Adrenal gland (tissue), 12 donors: Measurements from ENCODE around the gene USE1. TPM values are rescaled to one million over a fixed set of nuclear protein-coding genes. Genes with fewer than 3 reads are reported as not detected.

Experiments used
- DNase-seq, 7 donors: peaks; one replicate each; pipeline ENCODE4 v3.0.0-alpha.2; 2019 to 2020
- H3K27ac ChIP-seq, 5 donors: fragments of 200-600 bp; sonication (generic) in 4 of 5; 1 replicate in 3 of 5; 2 replicates in 2 of 5; pipeline versions ENCODE4 v1.5.1 to v1.8.0; 2016 to 2020; ENCODE audit warnings: mild to moderate bottlenecking in 1 of 5
- H3K27me3 ChIP-seq: fragments of 200-600 bp; 2 replicates; pipeline ENCODE4 v1.8.0; 2021
- H3K36me3 ChIP-seq, 2 donors: fragments of 200-600 bp; replicated peaks in 1 of 2; 1 replicate in 1 of 2; 2 replicates in 1 of 2; pipeline versions ENCODE4 v1.5.1 to v1.8.0; 2018 to 2022
- H3K4me1 ChIP-seq, 2 donors: fragments of 200-600 bp; replicated peaks in 1 of 2; 1 replicate in 1 of 2; 2 replicates in 1 of 2; pipeline versions ENCODE4 v1.5.1 to v1.8.0; 2018 to 2021
- H3K4me3 ChIP-seq, 4 donors: fragments of 200-600 bp; sonication (generic) in 3 of 4; one replicate each; pipeline ENCODE4 v1.5.1; 2016 to 2018
- H3K9me3 ChIP-seq, 3 donors: fragments of 200-600 bp; sonication (generic) in 1 of 3; replicated peaks in 1 of 3; 1 replicate in 2 of 3; 2 replicates in 1 of 3; pipeline versions ENCODE4 v1.5.1 to v1.8.0; 2016 to 2021
- CTCF ChIP-seq, 6 experiments: fragments of 450-650 bp in 4 of 6; fragments of 200-600 bp in 2 of 6; sonication (generic) in 1 of 6; IDR thresholded peaks; 1 replicate in 5 of 6; 2 replicates in 1 of 6; pipeline versions ENCODE4 v1.5.1 to v1.8.0; 2016 to 2021; ENCODE audit warnings: antibody characterized with exemption in 6 of 6, mild to moderate bottlenecking in 2 of 6, moderate library complexity in 1 of 6
- POLR2A ChIP-seq, 2 donors: fragments of 450-650 bp; IDR thresholded peaks; one replicate each; pipeline ENCODE4 v1.6.1; 2017; ENCODE audit warnings: antibody characterized with exemption in 2 of 2, mild to moderate bottlenecking in 2 of 2, moderate library complexity in 1 of 2
- WGBS, 4 donors: extraction: QIAGEN DNeasy Blood & Tissue Kit in 2 of 4; methylation state at CpG; one replicate each; pipeline versions ENCODE4 v1.1.5 to v1.1.7; 2013 to 2017; 5-methylcytosine and 5-hydroxymethylcytosine counted together
- intact Hi-C, 2 donors: fragments of 100-400 bp; cut with DNase I; formaldehyde crosslinking; loops; one replicate each; pipeline versions ENCODE4 v1.14.1 to v1.15.0; 2022 to 2023
- polyA plus RNA-seq, 3 donors: library from polyadenylated mRNA; stranded (reverse); fragments of 200-250 nt in 2 of 3; fragments of 350-450 nt in 1 of 3; fragmentation: Illumina TruSeq in 1 of 3; extraction: RNeasy Lipid Tissue Mini Kit (QIAGEN cat#74804) in 1 of 3; gene quantifications; one replicate each; pipeline ENCODE4 v1.2.3, GENCODE V29; 2013 to 2014
- total RNA-seq, 9 donors: library from RNA; depleted of rRNA in 4 of 9; stranded (reverse); fragments of >200 nt in 4 of 9; fragments of 120-200 nt in 1 of 9; fragmentation: NEBNext Ultra II Directional in 1 of 9; extraction: Animal tissue kit (Norgen Biotek cat#: 25700) in 1 of 9; gene quantifications; one replicate each; pipeline versions ENCODE4 v1.1.0 to v1.2.4, GENCODE V29; 2013 to 2023
- donor health status: healthy with polysubstance abuse.
- donor health status: Bipolar disorder and iron deficiency.
- donor health status: DM: yes; HTN: yes; CAD: no.
- donor health status: DM: no; HTN: no; CAD: no.
- donor health status: DM: no; HTN: no; CAD: no.
- donor health status: DM: yes; HTN: yes; CAD: no.

USE1 gene
- total and polyA plus RNA-seq, 12 donors, result 23.7 to 87.8 (median 44.7) TPM

GRCh38 chr19:17266589-17266974 lies 51.4 kb downstream of the USE1 start:
- intact Hi-C loops, result no loop called here
- H3K4me3 ChIP-seq, result no peak overlapping the region
- no peaks in the 10 kb centered on the region for H3K9me3 ChIP-seq
- WGBS, 4 donors, result 68 to 73% (median 71%) methylated on average over 12 of the region's 12 CpGs
- H3K4me1 ChIP-seq, result peaks cover 8 to 10% of the 10 kb centered on the region in 2 donors
- DNase-seq, result peak in 1 of 7 donors; percentile 13
- peaks cover 0 to 26% of the 10 kb centered on the region in 2 donors for H3K36me3 ChIP-seq
- H3K27me3 ChIP-seq, result no peaks in the 10 kb centered on the region
- TF ChIP-seq POLR2A (IDR thresholded peaks at IDR 0.05), result no peak
- no peak for TF ChIP-seq CTCF (IDR thresholded peaks at IDR 0.05)
- peak overlapping the region in 1 of 5 donors; percentile 38 for H3K27ac ChIP-seq

GRCh38 chr19:17266975-17267788 lies 52.0 kb downstream of the USE1 start, which contains the start of gene BABAM1:
TSS of gene BABAM1 (plus strand) at chr19:17267443. CDS start at chr19:17268807, 1,364 bp downstream.
- 0% methylated on average over 15 to 27 of the region's 27 CpGs for WGBS, 4 donors
- H3K4me3 ChIP-seq, result peak within 1 kb of the TSS; percentile 32 to 83 (median 54)
- no peaks in the 10 kb centered on the region for H3K27me3 ChIP-seq
- intact Hi-C loops, result no loop called here
- H3K27ac ChIP-seq, result peak within 1 kb of the TSS; percentile 20 to 61 (median 46)
- peaks cover 0 to 30% of the 10 kb centered on the region in 2 donors for H3K36me3 ChIP-seq
- DNase-seq, result peak; percentile 96 to 99 (median 99)
- no peaks in the 10 kb centered on the region for H3K9me3 ChIP-seq
- peaks cover 8 to 10% of the 10 kb centered on the region in 2 donors for H3K4me1 ChIP-seq
- TF ChIP-seq CTCF (IDR thresholded peaks at IDR 0.05) (no peak), POLR2A (IDR thresholded peaks at IDR 0.05) (peak in 1 of 2 donors; percentile 35)

- H3K4me1 ChIP-seq, result peaks cover 8 to 10% of the 10 kb centered on the region in 2 donors
- TF ChIP-seq POLR2A (IDR thresholded peaks at IDR 0.05) (no peak), CTCF (IDR thresholded peaks at IDR 0.05) (no peak)
- H3K27ac ChIP-seq, result no peak overlapping the region
- no peak overlapping the region for H3K4me3 ChIP-seq
- H3K27me3 ChIP-seq, result no peaks in the 10 kb centered on the region
- no peaks in the 10 kb centered on the region for H3K9me3 ChIP-seq
- intact Hi-C loops, result no loop called here
- WGBS, 4 donors, result 83 to 92% (median 90%) methylated on average over 1 to 13 of the region's 13 CpGs
- peaks cover 0 to 41% of the 10 kb centered on the region in 2 donors for H3K36me3 ChIP-seq
- DNase-seq, result no peak
Observed at GRCh38 chr19:17268754-17269153, 53.6 kb downstream of the USE1 start.

Other genes with a start within 250 kb of the USE1 start
- gene CPAMD8, start 188.5 kb upstream of the USE1 start, total RNA-seq, result 10 to 100 TPM in 3 of 9 donors, 1 to 10 TPM in 6; 5.2 to 19.1 (median 8.7) TPM
- 10 to 100 TPM in 2 of 3 donors, 1 to 10 TPM in 1; 3.1 to 33.7 (median 18.6) TPM for gene CPAMD8, start 188.5 kb upstream of the USE1 start, polyA plus RNA-seq
- 10 to 100 TPM in 3 of 9 donors, 1 to 10 TPM in 6; 3.9 to 10.9 (median 8.7) TPM for gene HAUS8, start 139.9 kb upstream of the USE1 start, total RNA-seq
- 10 to 100 TPM in 2 of 3 donors, 1 to 10 TPM in 1; 7.5 to 17.9 (median 17.5) TPM for gene HAUS8, start 139.9 kb upstream of the USE1 start, polyA plus RNA-seq
- 100 to 1,000 TPM in 1 of 9 donors, 10 to 100 TPM in 8; 23.6 to 183 (median 85.3) TPM for gene MYO9B, start 139.6 kb upstream of the USE1 start, total RNA-seq
- 100 to 1,000 TPM in 1 of 3 donors, 10 to 100 TPM in 2; 29.9 to 236 (median 99.6) TPM for gene MYO9B, start 139.6 kb upstream of the USE1 start, polyA plus RNA-seq
- gene OCEL1, start 10.9 kb downstream of the USE1 start, total RNA-seq, result 10 to 100 TPM in 8 of 9 donors, 1 to 10 TPM in 1; 6.1 to 49.1 (median 33.6) TPM
- gene OCEL1, start 10.9 kb downstream of the USE1 start, polyA plus RNA-seq, result 10 to 100 TPM; 10.3 to 48.2 (median 27.0) TPM
- 100 to 1,000 TPM in 1 of 9 donors, 10 to 100 TPM in 8; 36.2 to 140 (median 57.0) TPM for gene NR2F6, start 30.6 kb downstream of the USE1 start, total RNA-seq
- 10 to 100 TPM in 2 of 3 donors, 1 to 10 TPM in 1; 6.6 to 26.3 (median 22.6) TPM for gene NR2F6, start 30.6 kb downstream of the USE1 start, polyA plus RNA-seq
- gene USHBP1, start 49.4 kb downstream of the USE1 start, total RNA-seq, result 10 to 100 TPM in 2 of 9 donors, 1 to 10 TPM in 7; 1.8 to 13.2 (median 4.1) TPM
- 10 to 100 TPM in 2 of 3 donors, under 1 TPM in 1; 0.71 to 23.6 (median 10.4) TPM for gene USHBP1, start 49.4 kb downstream of the USE1 start, polyA plus RNA-seq
- gene BABAM1, start 52.1 kb downstream of the USE1 start, total RNA-seq, result 100 to 1,000 TPM in 2 of 9 donors, 10 to 100 TPM in 7; 68.5 to 162 (median 79.7) TPM
- 100 to 1,000 TPM in 2 of 3 donors, 10 to 100 TPM in 1; 71.1 to 116 (median 101) TPM for gene BABAM1, start 52.1 kb downstream of the USE1 start, polyA plus RNA-seq
- 1 to 10 TPM in 1 of 9 donors, under 1 TPM in 8; 0.17 to 1.8 (median 0.35) TPM for gene ANKLE1, start 66.5 kb downstream of the USE1 start, total RNA-seq
- gene ANKLE1, start 66.5 kb downstream of the USE1 start, polyA plus RNA-seq, result 1 to 10 TPM in 1 of 3 donors, under 1 TPM in 2; 0.11 to 1.7 (median 0.64) TPM
- gene ABHD8, start 88.1 kb downstream of the USE1 start, total RNA-seq, result 10 to 100 TPM; 13.6 to 60.0 (median 39.6) TPM
- gene ABHD8, start 88.1 kb downstream of the USE1 start, polyA plus RNA-seq, result 10 to 100 TPM in 2 of 3 donors, 1 to 10 TPM in 1; 2.3 to 33.1 (median 32.0) TPM
- 100 to 1,000 TPM in 8 of 9 donors, 10 to 100 TPM in 1; 95.8 to 358 (median 165) TPM for gene MRPL34, start 90.5 kb downstream of the USE1 start, total RNA-seq
- 100 to 1,000 TPM; 101 to 144 (median 121) TPM for gene MRPL34, start 90.5 kb downstream of the USE1 start, polyA plus RNA-seq
- gene DDA1, start 94.2 kb downstream of the USE1 start, total RNA-seq, result 10 to 100 TPM in 8 of 9 donors, 1 to 10 TPM in 1; 6.8 to 54.9 (median 36.0) TPM
- 10 to 100 TPM; 40.3 to 71.4 (median 50.4) TPM for gene DDA1, start 94.2 kb downstream of the USE1 start, polyA plus RNA-seq
- 10 to 100 TPM in 8 of 9 donors, 1 to 10 TPM in 1; 4.8 to 78.0 (median 26.5) TPM for gene ANO8, start 119.5 kb downstream of the USE1 start, total RNA-seq
- gene ANO8, start 119.5 kb downstream of the USE1 start, polyA plus RNA-seq, result 10 to 100 TPM in 2 of 3 donors, 1 to 10 TPM in 1; 4.4 to 70.7 (median 33.0) TPM
- gene GTPBP3, start 122.2 kb downstream of the USE1 start, total RNA-seq, result 10 to 100 TPM; 11.8 to 50.4 (median 25.6) TPM
- 10 to 100 TPM in 2 of 3 donors, 1 to 10 TPM in 1; 5.5 to 36.8 (median 19.0) TPM for gene GTPBP3, start 122.2 kb downstream of the USE1 start, polyA plus RNA-seq
- 100 to 1,000 TPM in 3 of 9 donors, 10 to 100 TPM in 6; 27.9 to 140 (median 72.2) TPM for gene PLVAP, start 162.0 kb downstream of the USE1 start, total RNA-seq
- gene PLVAP, start 162.0 kb downstream of the USE1 start, polyA plus RNA-seq, result 100 to 1,000 TPM in 2 of 3 donors, 10 to 100 TPM in 1; 40.9 to 381 (median 127) TPM
- gene CCDC194, start 178.8 kb downstream of the USE1 start, total RNA-seq, result 1 to 10 TPM in 6 of 9 donors, under 1 TPM in 1, not detected in 2; 0.49 to 5.6 (median 2.8) TPM
- 1 to 10 TPM; 1.1 to 3.0 (median 1.3) TPM for gene CCDC194, start 178.8 kb downstream of the USE1 start, polyA plus RNA-seq
- 100 to 1,000 TPM; 146 to 940 (median 704) TPM for gene BST2, start 190.3 kb downstream of the USE1 start, total RNA-seq
- 100 to 1,000 TPM; 159 to 304 (median 271) TPM for gene BST2, start 190.3 kb downstream of the USE1 start, polyA plus RNA-seq
- gene MVB12A, start 204.7 kb downstream of the USE1 start, total RNA-seq, result 100 to 1,000 TPM in 5 of 9 donors, 10 to 100 TPM in 4; 53.3 to 162 (median 104) TPM
- gene MVB12A, start 204.7 kb downstream of the USE1 start, polyA plus RNA-seq, result 100 to 1,000 TPM in 2 of 3 donors, 10 to 100 TPM in 1; 17.4 to 142 (median 132) TPM
- 1 to 10 TPM in 7 of 9 donors, under 1 TPM in 2; 0.22 to 8.7 (median 5.4) TPM for gene TMEM221, start 233.3 kb downstream of the USE1 start, total RNA-seq
- 1 to 10 TPM in 2 of 3 donors, under 1 TPM in 1; 0.77 to 2.8 (median 1.9) TPM for gene TMEM221, start 233.3 kb downstream of the USE1 start, polyA plus RNA-seq
- gene NXNL1, start 245.6 kb downstream of the USE1 start, total RNA-seq, result 1 to 10 TPM in 2 of 9 donors, under 1 TPM in 3, not detected in 4; 0.41 to 2.7 (median 0.92) TPM
- gene NXNL1, start 245.6 kb downstream of the USE1 start, polyA plus RNA-seq, result 1 to 10 TPM in 2 of 3 donors, not detected in 1; 2.6 to 4.8 TPM